Measurements from ENCODE around the gene HDGFL3. TPM values are rescaled to one million over a fixed set of nuclear protein-coding genes. Genes with fewer than 3 reads are reported as not detected.

The HDGFL3 gene
- total RNA-seq, 4 donors from 2014 or later: 1.00 to 7.1 (median 4.1) TPM

DNA sequence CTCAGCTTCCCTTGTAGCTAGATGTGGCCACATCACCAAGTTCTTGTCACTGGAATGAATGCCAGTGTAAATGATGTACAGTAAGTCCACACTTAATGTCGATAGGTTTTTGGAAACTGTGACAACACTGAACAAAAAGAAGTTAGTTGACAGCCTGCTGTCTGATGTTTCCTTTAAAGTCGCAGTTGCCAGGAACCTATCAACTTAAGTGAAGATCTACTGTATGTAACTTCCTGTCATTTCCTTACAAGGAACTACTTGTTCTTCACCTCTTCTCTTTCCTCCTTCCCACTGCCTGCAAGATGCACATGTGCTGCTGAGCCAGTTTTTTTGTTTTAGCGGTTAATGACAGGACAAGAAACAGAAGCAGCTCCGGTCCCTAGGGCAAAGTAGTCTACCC, 44.6 kb downstream of the HDGFL3 start:
- intact Hi-C loops (cut with DNase I; ENCODE audit: low total_unique reads): no loop called here
- Histone ChIP-seq H3K4me1 (no peaks in the 10 kb centered on the region), H3K4me3 (no peak overlapping the region), H3K9me3 (peaks cover 0 to 7% (median 0%) of the 10 kb centered on the region in 3 donors), H3K27ac (no peak overlapping the region), H3K36me3 (no peaks in the 10 kb centered on the region), H3K27me3 (no peaks in the 10 kb centered on the region)
- ATAC-seq (no peak), DNase-seq (no peak)
- TF ChIP-seq POLR2A (IDR thresholded peaks at IDR 0.05): no peak
- TF ChIP-seq, protein P1, sequence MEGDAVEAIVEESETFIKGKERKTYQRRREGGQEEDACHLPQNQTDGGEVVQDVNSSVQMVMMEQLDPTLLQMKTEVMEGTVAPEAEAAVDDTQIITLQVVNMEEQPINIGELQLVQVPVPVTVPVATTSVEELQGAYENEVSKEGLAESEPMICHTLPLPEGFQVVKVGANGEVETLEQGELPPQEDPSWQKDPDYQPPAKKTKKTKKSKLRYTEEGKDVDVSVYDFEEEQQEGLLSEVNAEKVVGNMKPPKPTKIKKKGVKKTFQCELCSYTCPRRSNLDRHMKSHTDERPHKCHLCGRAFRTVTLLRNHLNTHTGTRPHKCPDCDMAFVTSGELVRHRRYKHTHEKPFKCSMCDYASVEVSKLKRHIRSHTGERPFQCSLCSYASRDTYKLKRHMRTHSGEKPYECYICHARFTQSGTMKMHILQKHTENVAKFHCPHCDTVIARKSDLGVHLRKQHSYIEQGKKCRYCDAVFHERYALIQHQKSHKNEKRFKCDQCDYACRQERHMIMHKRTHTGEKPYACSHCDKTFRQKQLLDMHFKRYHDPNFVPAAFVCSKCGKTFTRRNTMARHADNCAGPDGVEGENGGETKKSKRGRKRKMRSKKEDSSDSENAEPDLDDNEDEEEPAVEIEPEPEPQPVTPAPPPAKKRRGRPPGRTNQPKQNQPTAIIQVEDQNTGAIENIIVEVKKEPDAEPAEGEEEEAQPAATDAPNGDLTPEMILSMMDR (IDR thresholded peaks at IDR 0.05 in 4 of 5, conservative IDR thresholded peaks at IDR 0.05 in 1 of 5): no peak
- in situ Hi-C loops (cut with MboI; ENCODE audit: low sequenced_read_pairs in 4 of 4): no loop called here

DNA sequence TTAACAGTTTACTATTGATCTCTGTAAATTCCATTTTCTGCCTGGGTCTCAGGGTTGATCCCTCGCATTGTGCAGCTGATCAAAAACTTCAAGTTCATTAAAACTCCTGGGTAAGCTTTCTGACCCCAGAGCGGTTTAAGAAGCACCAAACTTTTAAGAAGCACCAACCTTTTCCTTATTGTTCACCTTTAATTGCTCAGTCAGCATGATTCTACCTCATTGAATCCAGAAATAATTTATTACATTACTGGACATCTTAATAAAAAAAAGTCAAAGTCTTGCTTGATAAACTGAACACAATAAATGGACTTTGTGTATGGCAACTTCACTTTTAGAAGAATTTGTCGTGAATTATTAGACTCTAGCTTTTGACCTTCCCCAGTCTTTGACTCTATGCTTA, 46.9 kb downstream of the HDGFL3 start:
- in situ Hi-C loops (cut with MboI; ENCODE audit: low sequenced_read_pairs in 4 of 4) (no loop called here), intact Hi-C loops (cut with DNase I; ENCODE audit: low total_unique reads) (no loop called here)
- no peak for ATAC-seq
- no peak overlapping the region for H3K27ac ChIP-seq
- no peaks in the 10 kb centered on the region for H3K4me1 ChIP-seq
- no peak for DNase-seq
- no peak overlapping the region for H3K4me3 ChIP-seq
- H3K27me3 ChIP-seq: no peaks in the 10 kb centered on the region
- no peak for TF ChIP-seq POLR2A (IDR thresholded peaks at IDR 0.05)
- no peaks in the 10 kb centered on the region for H3K9me3 ChIP-seq
- peaks cover 0 to 14% of the 10 kb centered on the region in 2 donors for H3K36me3 ChIP-seq

DNA sequence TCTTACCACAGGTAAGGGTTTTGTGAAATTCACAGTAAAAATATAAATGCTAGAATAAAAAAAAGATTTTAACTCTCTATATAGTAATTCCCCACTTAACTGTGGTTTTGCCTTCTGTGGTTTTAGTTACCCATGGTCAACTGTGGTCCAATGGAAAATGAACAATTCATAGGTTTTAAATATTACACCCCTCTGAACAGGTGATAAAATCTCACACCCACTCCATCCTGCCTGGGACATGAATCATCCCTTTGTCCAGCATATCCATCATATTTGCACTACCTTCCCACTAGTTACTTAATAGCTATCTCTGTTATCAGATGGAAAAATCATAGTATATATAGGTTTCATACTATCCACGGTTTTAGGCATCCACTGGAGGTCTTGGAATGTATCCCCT, 49.2 kb downstream of the HDGFL3 start:
- Histone ChIP-seq H3K9me3 (no peaks in the 10 kb centered on the region), H3K27ac (no peak overlapping the region), H3K36me3 (peaks cover 0 to 14% of the 10 kb centered on the region in 2 donors), H3K27me3 (no peaks in the 10 kb centered on the region), H3K4me1 (no peaks in the 10 kb centered on the region), H3K4me3 (no peak overlapping the region)
- DNase-seq (no peak), ATAC-seq (no peak)
- intact Hi-C loops (cut with DNase I; ENCODE audit: low total_unique reads): no loop called here
- in situ Hi-C loops (cut with MboI; ENCODE audit: low sequenced_read_pairs in 4 of 4): no loop called here
- TF ChIP-seq POLR2A (IDR thresholded peaks at IDR 0.05): no peak
- TF ChIP-seq, protein P1 (IDR thresholded peaks at IDR 0.05 in 4 of 5, conservative IDR thresholded peaks at IDR 0.05 in 1 of 5): no peak

DNA sequence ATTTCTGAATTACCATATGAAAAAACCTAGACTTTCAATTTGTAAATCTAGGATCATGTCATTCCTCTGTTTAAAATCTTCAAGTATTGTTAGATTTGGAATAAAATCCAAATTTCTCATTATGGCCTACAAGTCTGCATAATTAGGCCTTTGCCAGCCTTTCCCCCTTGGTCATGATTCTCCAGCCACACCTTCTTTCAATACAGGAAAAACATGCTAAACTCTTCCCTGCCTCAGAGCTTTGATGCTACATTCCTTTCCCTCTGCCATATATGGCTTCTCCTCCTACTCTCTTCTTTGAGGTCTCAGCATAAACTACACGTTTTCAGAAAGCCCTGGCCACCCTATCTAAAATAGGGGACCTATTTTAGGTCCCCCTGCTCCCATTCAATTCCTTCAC, 51.7 kb downstream of the HDGFL3 start:
- no peak for TF ChIP-seq POLR2A (IDR thresholded peaks at IDR 0.05)
- TF ChIP-seq, protein P1 (IDR thresholded peaks at IDR 0.05 in 4 of 5, conservative IDR thresholded peaks at IDR 0.05 in 1 of 5): no peak
- H3K4me1 ChIP-seq: no peaks in the 10 kb centered on the region
- DNase-seq (no peak), ATAC-seq (no peak)
- no peaks in the 10 kb centered on the region for H3K27me3 ChIP-seq
- no peaks in the 10 kb centered on the region for H3K9me3 ChIP-seq
- H3K36me3 ChIP-seq: peaks cover 0 to 19% of the 10 kb centered on the region in 2 donors
- no peak overlapping the region for H3K27ac ChIP-seq
- no peak overlapping the region for H3K4me3 ChIP-seq
- intact Hi-C loops (cut with DNase I; ENCODE audit: low total_unique reads): no loop called here
- in situ Hi-C loops (cut with MboI; ENCODE audit: low sequenced_read_pairs in 4 of 4): no loop called here

DNA sequence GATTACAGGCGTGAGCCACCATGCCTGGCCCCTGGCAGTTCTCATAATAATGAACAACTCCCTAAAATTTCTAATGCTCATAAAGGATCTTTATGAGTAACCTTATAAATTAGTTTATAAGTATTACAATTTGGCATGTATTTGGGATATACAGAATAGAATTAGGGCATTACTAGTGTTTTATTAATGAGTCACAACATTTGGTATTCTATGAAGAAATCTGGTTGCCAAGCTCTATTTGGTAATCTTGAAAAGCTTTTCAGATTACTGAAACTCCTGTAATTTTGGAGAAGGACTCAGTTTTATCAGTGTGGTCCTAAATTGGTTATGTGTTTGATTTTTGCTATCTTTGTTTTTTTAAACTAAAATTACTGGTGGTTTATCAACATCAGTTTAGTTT, 54.3 kb downstream of the HDGFL3 start:
- in situ Hi-C loops (cut with MboI; ENCODE audit: low sequenced_read_pairs in 4 of 4): no loop called here
- Histone ChIP-seq H3K27me3 (no peaks in the 10 kb centered on the region), H3K36me3 (peaks cover 0 to 20% of the 10 kb centered on the region in 2 donors), H3K27ac (no peak overlapping the region), H3K4me1 (no peaks in the 10 kb centered on the region), H3K4me3 (no peak overlapping the region), H3K9me3 (no peaks in the 10 kb centered on the region)
- TF ChIP-seq POLR2A (IDR thresholded peaks at IDR 0.05): no peak
- TF ChIP-seq, protein P1 (IDR thresholded peaks at IDR 0.05 in 4 of 5, conservative IDR thresholded peaks at IDR 0.05 in 1 of 5): no peak
- DNase-seq (no peak), ATAC-seq (no peak)
- intact Hi-C loops (cut with DNase I; ENCODE audit: low total_unique reads): no loop called here
